ENCODE measurements around the gene DNAAF5. TPM values are rescaled to one million over a fixed set of nuclear protein-coding genes. Genes with fewer than 3 reads are reported as not detected.
"Not testable (repeated sequence)": the region's sequence is repeated elsewhere in the genome, so short reads cannot be mapped to it uniquely, and the experiment has no call there.

DNAAF5 gene
- total RNA-seq, 1 donor from 2014 or later = 45.6 TPM

GRCh38 chr7:798921-799470 lies 72.5 kb downstream of the DNAAF5 start:
- TF ChIP-seq, protein P1, sequence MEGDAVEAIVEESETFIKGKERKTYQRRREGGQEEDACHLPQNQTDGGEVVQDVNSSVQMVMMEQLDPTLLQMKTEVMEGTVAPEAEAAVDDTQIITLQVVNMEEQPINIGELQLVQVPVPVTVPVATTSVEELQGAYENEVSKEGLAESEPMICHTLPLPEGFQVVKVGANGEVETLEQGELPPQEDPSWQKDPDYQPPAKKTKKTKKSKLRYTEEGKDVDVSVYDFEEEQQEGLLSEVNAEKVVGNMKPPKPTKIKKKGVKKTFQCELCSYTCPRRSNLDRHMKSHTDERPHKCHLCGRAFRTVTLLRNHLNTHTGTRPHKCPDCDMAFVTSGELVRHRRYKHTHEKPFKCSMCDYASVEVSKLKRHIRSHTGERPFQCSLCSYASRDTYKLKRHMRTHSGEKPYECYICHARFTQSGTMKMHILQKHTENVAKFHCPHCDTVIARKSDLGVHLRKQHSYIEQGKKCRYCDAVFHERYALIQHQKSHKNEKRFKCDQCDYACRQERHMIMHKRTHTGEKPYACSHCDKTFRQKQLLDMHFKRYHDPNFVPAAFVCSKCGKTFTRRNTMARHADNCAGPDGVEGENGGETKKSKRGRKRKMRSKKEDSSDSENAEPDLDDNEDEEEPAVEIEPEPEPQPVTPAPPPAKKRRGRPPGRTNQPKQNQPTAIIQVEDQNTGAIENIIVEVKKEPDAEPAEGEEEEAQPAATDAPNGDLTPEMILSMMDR (conservative IDR thresholded peaks at IDR 0.05) = no peak
- Mint-ChIP-seq H3K27ac (no peak overlapping the region), H3K4me3 (no peak overlapping the region), H3K36me3 (peaks cover 10% of the 10 kb centered on the region), H3K9me3 (no peaks in the 10 kb centered on the region), H3K4me1 (ENCODE audit: unreplicated experiment) (no peaks in the 10 kb centered on the region), H3K27me3 (no peaks in the 10 kb centered on the region)
- DNase-seq (ENCODE audit: extremely low spot score, unreplicated experiment) = no peak

DNA sequence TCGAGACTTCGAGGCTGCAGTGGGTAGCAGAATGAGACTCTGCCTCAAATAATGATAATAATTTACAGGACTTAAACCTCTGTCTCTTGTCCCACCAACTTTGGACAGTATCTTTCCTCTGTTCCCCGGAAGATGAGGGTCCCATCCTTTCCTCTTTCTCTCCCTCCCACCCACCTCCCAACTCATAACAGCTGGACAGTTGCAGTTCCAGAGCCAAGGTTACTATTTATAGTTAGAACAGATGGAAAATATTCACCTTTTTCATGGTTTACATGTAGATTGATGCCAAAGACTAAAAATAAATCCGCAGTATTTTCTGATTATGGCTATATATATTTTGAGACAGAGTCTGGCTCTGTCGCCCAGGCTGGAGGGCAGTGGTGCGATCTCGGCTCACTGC lies 74.2 kb downstream of the DNAAF5 start:
- Mint-ChIP-seq H3K4me3 (no peak overlapping the region), H3K4me1 (ENCODE audit: unreplicated experiment) (no peaks in the 10 kb centered on the region), H3K36me3 (peaks cover 4% of the 10 kb centered on the region), H3K27ac (no peak overlapping the region), H3K27me3 (no peaks in the 10 kb centered on the region), H3K9me3 (no peaks in the 10 kb centered on the region)
- TF ChIP-seq, protein P1 (conservative IDR thresholded peaks at IDR 0.05) = no peak
- DNase-seq (ENCODE audit: extremely low spot score, unreplicated experiment) = no peak

- H3K36me3 Mint-ChIP-seq; H3K4me1 Mint-ChIP-seq (ENCODE audit: unreplicated experiment); DNase-seq (ENCODE audit: extremely low spot score, unreplicated experiment); H3K9me3 Mint-ChIP-seq; H3K27ac Mint-ChIP-seq; H3K27me3 Mint-ChIP-seq; H3K4me3 Mint-ChIP-seq: not testable (repeated sequence)
Observed at GRCh38 chr7:801351-801750, 74.9 kb downstream of the DNAAF5 start.

DNA sequence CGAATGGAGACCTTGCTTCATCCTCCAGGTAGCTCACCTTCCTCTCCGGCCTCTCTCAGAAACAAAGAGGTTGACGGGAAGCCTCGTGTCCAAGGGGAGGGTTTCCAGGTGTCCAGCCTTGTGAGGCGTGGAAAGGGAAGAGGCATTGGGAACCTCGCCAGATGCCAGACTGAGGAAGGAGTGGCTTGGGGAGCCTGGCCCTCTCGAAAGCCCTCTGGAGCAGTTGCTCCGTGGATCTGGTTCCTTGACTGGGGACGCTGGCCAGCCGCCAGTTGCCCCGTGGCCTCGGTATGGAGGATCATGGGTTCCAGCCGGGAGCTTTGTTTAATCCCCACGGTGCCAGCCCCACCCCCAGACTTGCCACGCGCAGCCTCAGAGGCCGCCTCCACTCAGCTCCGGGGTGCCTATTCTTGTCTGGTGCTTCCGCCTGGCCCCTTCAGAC lies 75.5 kb downstream of the DNAAF5 start:
- Mint-ChIP-seq H3K9me3 (no peaks in the 10 kb centered on the region), H3K27ac (no peak overlapping the region), H3K27me3 (no peaks in the 10 kb centered on the region), H3K36me3 (peaks cover 3% of the 10 kb centered on the region), H3K4me1 (ENCODE audit: unreplicated experiment) (no peaks in the 10 kb centered on the region), H3K4me3 (no peak overlapping the region)
- TF ChIP-seq, protein P1 (conservative IDR thresholded peaks at IDR 0.05) = no peak
- no peak for DNase-seq (ENCODE audit: extremely low spot score, unreplicated experiment)

DNA sequence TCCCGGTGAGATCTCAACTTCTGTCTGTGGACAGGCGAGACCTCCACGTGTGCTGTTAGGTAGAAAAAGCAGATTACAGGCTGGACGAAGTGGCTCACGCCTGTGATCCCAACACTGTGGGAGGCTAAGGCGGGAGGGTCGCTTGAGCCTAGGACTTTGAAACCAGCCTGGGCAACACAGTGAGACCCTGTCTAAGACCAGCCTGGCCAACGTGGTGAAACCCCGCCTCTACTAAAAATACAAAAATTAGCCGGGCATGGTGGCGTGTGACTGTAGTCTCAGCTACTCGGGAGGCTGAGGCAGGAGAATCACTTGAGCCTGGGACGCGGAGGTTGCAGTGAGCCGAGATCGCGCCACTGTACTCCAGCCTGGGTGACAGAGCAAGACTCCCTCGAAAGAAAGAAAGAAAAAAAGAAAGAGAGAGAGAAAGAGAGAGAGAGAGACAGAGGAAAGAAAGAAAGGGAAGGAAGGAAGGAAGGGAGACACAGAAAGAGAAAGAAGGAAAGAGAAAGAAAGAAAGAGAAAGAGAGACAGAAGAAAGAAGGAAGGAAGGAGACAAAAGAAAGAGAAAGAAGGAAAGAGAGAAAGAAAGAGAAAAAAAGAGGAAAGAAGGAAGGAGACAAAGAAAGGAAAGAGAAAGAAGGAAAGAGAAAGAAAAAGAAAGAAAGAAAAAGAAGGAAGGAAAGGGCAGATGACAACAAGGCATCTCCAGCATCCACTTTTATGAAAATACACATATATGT lies 76.2 kb downstream of the DNAAF5 start:
- H3K9me3 Mint-ChIP-seq = no peaks in the 10 kb centered on the region
- no peaks in the 10 kb centered on the region for H3K27me3 Mint-ChIP-seq
- H3K27ac Mint-ChIP-seq = no peak overlapping the region
- TF ChIP-seq, protein P1 (conservative IDR thresholded peaks at IDR 0.05) = no peak
- H3K4me3 Mint-ChIP-seq = no peak overlapping the region
- DNase-seq (ENCODE audit: extremely low spot score, unreplicated experiment) = no peak
- no peaks in the 10 kb centered on the region for H3K4me1 Mint-ChIP-seq (ENCODE audit: unreplicated experiment)
- peaks cover under 1% of the 10 kb centered on the region for H3K36me3 Mint-ChIP-seq

DNA sequence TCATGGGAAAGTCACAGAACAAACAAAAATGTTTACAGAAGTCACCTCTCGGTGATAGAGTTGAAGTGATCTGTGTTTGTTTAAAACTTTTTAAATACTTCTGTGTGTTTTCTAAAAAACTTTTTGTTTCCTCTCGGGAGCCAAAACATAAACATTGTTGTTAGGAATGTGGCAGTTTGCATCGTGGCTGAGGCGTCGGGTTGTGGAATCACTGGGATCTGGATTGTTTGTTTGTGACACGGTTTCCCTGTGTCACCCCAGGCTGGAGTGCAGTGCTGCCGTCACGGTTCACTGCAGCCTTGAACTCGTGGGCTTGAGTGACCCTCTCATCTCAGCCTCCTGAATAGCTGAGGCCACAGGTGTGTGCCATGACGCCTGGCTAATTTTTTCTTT lies 76.7 kb downstream of the DNAAF5 start:
- Mint-ChIP-seq H3K27me3 (no peaks in the 10 kb centered on the region), H3K4me3 (no peak overlapping the region), H3K27ac (no peak overlapping the region), H3K36me3 (peaks cover 6% of the 10 kb centered on the region), H3K4me1 (ENCODE audit: unreplicated experiment) (no peaks in the 10 kb centered on the region), H3K9me3 (no peaks in the 10 kb centered on the region)
- TF ChIP-seq, protein P1 (conservative IDR thresholded peaks at IDR 0.05) = no peak
- no peak for DNase-seq (ENCODE audit: extremely low spot score, unreplicated experiment)

DNA sequence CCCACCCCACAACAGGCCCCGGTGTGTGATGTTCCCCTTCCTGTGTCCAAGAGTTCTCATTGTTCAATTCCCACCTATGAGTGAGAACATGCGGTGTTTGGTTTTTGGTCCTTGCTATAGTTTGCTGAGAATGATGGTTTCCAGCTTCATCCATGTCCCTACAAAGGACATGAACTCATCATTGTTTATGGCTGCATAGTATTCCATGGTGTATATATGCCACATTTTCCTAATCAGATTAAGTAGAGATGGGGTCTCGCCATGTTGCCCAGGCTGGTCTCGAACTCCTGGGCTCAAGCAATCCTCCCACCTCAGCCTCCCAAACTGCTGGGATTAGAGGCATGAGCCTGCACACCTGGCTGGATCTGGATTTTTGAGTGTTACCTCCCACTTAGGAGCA lies 77.3 kb downstream of the DNAAF5 start:
- H3K4me3 Mint-ChIP-seq; H3K36me3 Mint-ChIP-seq; H3K4me1 Mint-ChIP-seq (ENCODE audit: unreplicated experiment); H3K9me3 Mint-ChIP-seq; DNase-seq (ENCODE audit: extremely low spot score, unreplicated experiment); H3K27ac Mint-ChIP-seq; H3K27me3 Mint-ChIP-seq: not testable (repeated sequence)

Measured in type B pancreatic cell (in vitro differentiated cells).